WI38 (cell line): ENCODE results near the gene TUBA1A.
"Not testable (repeated sequence)": the region's sequence is repeated elsewhere in the genome, so short reads cannot be mapped to it uniquely, and the experiment has no call there.

Experiments used
- H3K4me3 ChIP-seq: 2 replicates; pipeline ENCODE4 v1.5.1; 2011; ENCODE audit warnings: low read depth, mild to moderate bottlenecking, control low read depth, low read length
- CTCF ChIP-seq: IDR thresholded peaks from 2 replicates; pipeline ENCODE4 v1.5.1; 2012; ENCODE audit warnings: low read depth, mild to moderate bottlenecking, control low read depth, low read length

Gene TUBA1A

GRCh38 chr12:49200919-49201594 is 12.2 kb upstream of the TUBA1A start:
- TF ChIP-seq CTCF, result no peak
- no peak overlapping the region for H3K4me3 ChIP-seq

- no peak for TF ChIP-seq CTCF
- peak overlapping the region; percentile 41 for H3K4me3 ChIP-seq
Observed at GRCh38 chr12:49198431-49199155, 9.7 kb upstream of the TUBA1A start.

- H3K4me3 ChIP-seq, result no peak overlapping the region
- no peak for TF ChIP-seq CTCF
Observed at GRCh38 chr12:49197256-49197655, 8.4 kb upstream of the TUBA1A start.

- H3K4me3 ChIP-seq, result no peak overlapping the region
- TF ChIP-seq CTCF, result no peak
Observed at GRCh38 chr12:49195736-49196135, 6.9 kb upstream of the TUBA1A start.

- not testable (repeated sequence) for H3K4me3 ChIP-seq
Observed at GRCh38 chr12:49193746-49194145, 4.9 kb upstream of the TUBA1A start.

- not testable (repeated sequence) for H3K4me3 ChIP-seq
Observed at GRCh38 chr12:49191498-49191897, 2.6 kb upstream of the TUBA1A start.

- no peak overlapping the region for H3K4me3 ChIP-seq
- no peak for TF ChIP-seq CTCF
Observed at GRCh38 chr12:49190974-49191373, 2.1 kb upstream of the TUBA1A start.

- H3K4me3 ChIP-seq, result peak overlapping the region; percentile 100
- no peak for TF ChIP-seq CTCF
Observed at GRCh38 chr12:49189731-49190716, 1.1 kb upstream of the TUBA1A start.
